K562 (cell line): ENCODE data around the gene LRRC4C. TPM values are rescaled to one million over a fixed set of nuclear protein-coding genes. Genes with fewer than 3 reads are reported as not detected.

Source experiments
- ATAC-seq: fragments of 200-7000 bp; cut with Tn5 transposase; 3 replicates; pipeline ENCODE4 v1.9.1; 2020; ENCODE audit warnings: moderate library complexity
- BruUV-seq: library from RNA; stranded (reverse); fragments of 400-500 nt; replicated peaks from 2 replicates; lab custom pipeline; 2021; lab: Mats Ljungman, UMichigan
- CTCF ChIA-PET: fragments of 300-600 bp; formaldehyde crosslinking; extraction: SDS; loops from one replicate; lab custom pipeline; 2021; ENCODE audit warnings: low intra/inter-chr PET ratio; lab: Yijun Ruan, JAX
- POLR2A ChIA-PET: fragments of 300-600, 350-650 bp; sonication (Branson Sonifier 250); formaldehyde crosslinking; extraction: SDS; loops from one replicate; lab custom pipeline; 2021; ENCODE audit warnings: antibody characterized with exemption, inconsistent platforms; lab: Yijun Ruan, JAX
- DNase-seq, 4 experiments: peaks; one replicate each; pipeline versions ENCODE4 v3.0.0 to v3.0.0-alpha.2; 2011 to 2018; ENCODE audit warnings: low spot score in 3 of 4, mixed read lengths in 3 of 4; ENCODE audit errors: extremely low read depth in 1 of 4
- FAIRE-seq: peaks from 2 replicates; lab custom pipeline; 2011; peaks lifted over from hg19 to GRCh38; lab: Jason Lieb, UNC
- H2AFZ ChIP-seq: 2 replicates; pipeline ENCODE4 v1.6.0; 2011; ENCODE audit warnings: low read depth, low read length, control low read depth, inconsistent platforms
- H3K27ac ChIP-seq: fragments of 200-600 bp; 3 replicates; pipeline ENCODE4 v1.8.0; 2011; ENCODE audit warnings: low read depth, mild to moderate bottlenecking, control low read depth, inconsistent platforms, low read length, moderate library complexity, mixed read lengths; ENCODE audit errors: extremely low read depth
- H3K27me3 ChIP-seq, 2 experiments: fragments of 300-600 bp in 1 of 2; 2 replicates in 1 of 2; 3 replicates in 1 of 2; pipeline versions ENCODE4 v1.6.0 to v1.8.0; 2011; ENCODE audit warnings: inconsistent platforms in 2 of 2, low read length in 2 of 2, mild to moderate bottlenecking in 1 of 2, mixed read lengths in 1 of 2, moderate library complexity in 1 of 2; ENCODE audit not compliant: control insufficient read depth in 2 of 2, insufficient read depth in 2 of 2
- H3K36me3 ChIP-seq: fragments of 300-600 bp; 3 replicates; pipeline ENCODE4 v1.8.0; 2011; ENCODE audit warnings: mild to moderate bottlenecking, low read length, inconsistent platforms; ENCODE audit not compliant: control insufficient read depth, insufficient read depth
- H3K4me1 ChIP-seq, 2 experiments: fragments of 200-600 bp in 1 of 2; replicated peaks in 1 of 2; 2 replicates in 1 of 2; 3 replicates in 1 of 2; pipeline versions ENCODE4 v1.5.1 to v1.8.0; 2011; ENCODE audit warnings: inconsistent platforms in 2 of 2, low read length in 2 of 2, mild to moderate bottlenecking in 1 of 2, mixed read lengths in 1 of 2, moderate library complexity in 1 of 2; ENCODE audit not compliant: control insufficient read depth in 2 of 2, insufficient read depth in 2 of 2
- H3K4me2 ChIP-seq: 2 replicates; pipeline ENCODE4 v1.6.1; 2011; ENCODE audit warnings: low read length, control low read depth, inconsistent platforms, mixed read lengths; ENCODE audit not compliant: insufficient read depth
- H3K4me3 ChIP-seq: fragments of 200-600 bp; sonication (generic), shearing (Covaris generic); 2 replicates; pipeline ENCODE4 v1.5.1; 2016; ENCODE audit warnings: control low read depth, inconsistent platforms
- H3K79me2 ChIP-seq: fragments of 200-600 bp; 3 replicates; pipeline ENCODE4 v1.8.0; 2011; ENCODE audit warnings: low read length, inconsistent platforms; ENCODE audit not compliant: control insufficient read depth, insufficient read depth
- H3K9ac ChIP-seq, 2 experiments: 2 replicates each; pipeline versions ENCODE4 v1.6.0 to v1.6.1; 2011; ENCODE audit warnings: low read depth in 2 of 2, low read length in 2 of 2, control low read depth in 1 of 2, inconsistent platforms in 1 of 2, mild to moderate bottlenecking in 1 of 2, mixed read lengths in 1 of 2; ENCODE audit not compliant: insufficient read depth in 1 of 2
- H3K9me1 ChIP-seq: one replicate; pipeline ENCODE4 v1.6.0; 2011; ENCODE audit warnings: inconsistent platforms, mild to moderate bottlenecking, low read length, moderate library complexity; ENCODE audit not compliant: control insufficient read depth, insufficient read depth
- H3K9me3 ChIP-seq: replicated peaks from 2 replicates; pipeline ENCODE4 v1.5.1; 2011; ENCODE audit warnings: low read depth, low read length, inconsistent platforms; ENCODE audit not compliant: control insufficient read depth, insufficient read depth
- H4K20me1 ChIP-seq: replicated peaks from 2 replicates; pipeline ENCODE4 v1.6.1; 2011; ENCODE audit warnings: low read length, inconsistent platforms, mixed read lengths; ENCODE audit not compliant: control insufficient read depth, insufficient read depth
- HDAC2 ChIP-seq: fragments of 450-650 bp; IDR thresholded peaks from 2 replicates; pipeline ENCODE4 v1.6.1; 2016; ENCODE audit warnings: mild to moderate bottlenecking
- MCM2 ChIP-seq: fragments of 450-650 bp; IDR thresholded peaks from 2 replicates; pipeline ENCODE4 v1.6.1; 2017; ENCODE audit warnings: low read depth, mild to moderate bottlenecking
- POLR2AphosphoS5 ChIP-seq: IDR thresholded peaks from 2 replicates; pipeline ENCODE4 v1.6.1; 2011; ENCODE audit warnings: mild to moderate bottlenecking, low read depth, low read length, moderate library complexity; ENCODE audit not compliant: control insufficient read depth, insufficient read depth
- SREBF1 ChIP-seq: fragments of 150-350 bp; IDR thresholded peaks from 2 replicates; pipeline ENCODE4 v1.6.1; 2014; ENCODE audit warnings: antibody characterized with exemption, low read depth, low read length, borderline replicate concordance
- STAT5B ChIP-seq: fragments of 250-450 bp; sonication (Bioruptor Pico); IDR thresholded peaks from 2 replicates; pipeline ENCODE4 v1.8.0; 2021; ENCODE audit warnings: mild to moderate bottlenecking, inconsistent platforms
- ZNF133 ChIP-seq: fragments of 250-450 bp; sonication (Bioruptor Pico); IDR thresholded peaks from 2 replicates; pipeline ENCODE4 v1.4.0; 2020; ENCODE audit warnings: mild to moderate bottlenecking
- ZNF311 ChIP-seq: fragments of 250-450 bp; sonication (Bioruptor Pico); IDR thresholded peaks from 2 replicates; pipeline ENCODE4 v1.4.0; 2020; ENCODE audit warnings: mild to moderate bottlenecking, moderate library complexity
- WGBS: fragments of 100-300 bp; shearing (Covaris generic); methylation state at CpG from one replicate; pipeline ENCODE4 v1.1.6; 2016; ENCODE audit warnings: low coverage, mixed read lengths; ENCODE audit not compliant: insufficient coverage; ENCODE audit errors: missing lambda C conversion rate; 5-methylcytosine and 5-hydroxymethylcytosine counted together
- in situ Hi-C: fragments of 300-500 bp; cut with MboI; formaldehyde crosslinking; loops from 4 replicates; pipeline ENCODE4 v1.15.0; 2018; ENCODE audit warnings: inconsistent platforms, mixed read lengths
- intact Hi-C: fragments of 100-400 bp; cut with micrococcal nuclease; formaldehyde crosslinking; loops from 2 replicates; pipeline ENCODE4 v1.14.2; 2022
- polyA plus RNA-seq, 8 experiments: library from polyadenylated mRNA; depleted of rRNA in 4 of 8; stranded (reverse) in 5 of 8; unstranded in 3 of 8; fragments of >200 nt; fragmentation: Nextera tagmentation in 2 of 8; fragmentation: Illumina TruSeq in 1 of 8; extraction: Ambion mirVana in 2 of 8; extraction: Trizol in 1 of 8; gene quantifications; 2 replicates each; pipeline versions ENCODE4 v1.2.1 to v1.2.3, GENCODE V29; 2011 to 2014; ENCODE audit warnings: inconsistent platforms in 1 of 8, missing spikeins in 1 of 8
- total RNA-seq, 7 experiments: library from RNA; depleted of rRNA in 6 of 7; stranded (reverse); fragments of >200 nt in 6 of 7; fragmentation: Illumina TruSeq in 2 of 7; extraction: Trizol in 2 of 7; gene quantifications; 2 replicates each; pipeline versions ENCODE4 v1.2.1 to v1.2.3, GENCODE V29; 2011 to 2021; ENCODE audit warnings: low replicate concordance in 1 of 7
- TF ChIP-seq, protein P1 (sequence below): fragments of 450-650 bp; formaldehyde crosslinking; IDR thresholded peaks from 2 replicates; pipeline ENCODE4 v1.4.0; 2020; ENCODE audit warnings: mild to moderate bottlenecking, moderate library complexity
- TF ChIP-seq, protein P2 (sequence below): sonication (generic); IDR thresholded peaks from 2 replicates; pipeline ENCODE4 v1.6.1; 2016

LRRC4C gene
- total and polyA plus RNA-seq, 9 of the 15 experiments (the other 6 are each of a cell fraction or from before 2014, with no cell fraction given): not detected

DNA sequence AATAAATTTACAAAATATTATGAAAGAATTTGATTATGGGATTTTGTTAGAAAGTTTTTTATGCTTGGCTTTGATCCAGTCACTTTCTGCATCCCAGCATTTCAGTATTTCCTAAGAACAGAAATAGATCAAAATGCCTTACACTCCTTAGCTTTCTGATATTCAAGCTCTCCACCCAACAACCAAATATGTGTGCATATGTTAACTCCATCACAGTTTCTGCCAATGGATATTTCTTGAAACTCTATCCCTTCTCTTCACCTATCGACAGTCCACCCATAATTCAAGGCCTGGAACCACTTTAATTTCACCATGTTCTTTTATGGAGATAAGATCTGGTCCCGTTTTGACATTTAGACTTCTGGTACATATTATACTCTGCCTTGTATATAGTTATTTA is 565.0 kb downstream of the LRRC4C start:
- no peaks in the 10 kb centered on the region for H3K36me3 ChIP-seq
- POLR2A ChIA-PET: no interaction called here
- H4K20me1 ChIP-seq: no peaks in the 10 kb centered on the region
- H3K27ac ChIP-seq: no peak overlapping the region
- ATAC-seq (no peak), DNase-seq (no peak), FAIRE-seq (no peak)
- H2AFZ ChIP-seq: no peak overlapping the region
- no peak overlapping the region for H3K9ac ChIP-seq
- H3K4me1 ChIP-seq: no peaks in the 10 kb centered on the region
- no peak overlapping the region for H3K4me3 ChIP-seq
- H3K9me3 ChIP-seq: no peaks in the 10 kb centered on the region
- no peak for TF ChIP-seq ZNF133 (CRISPR knock-in tag)
- TF ChIP-seq SREBF1: no peak
- TF ChIP-seq HDAC2: no peak
- no peak for TF ChIP-seq POLR2AphosphoS5
- no peak for TF ChIP-seq ZNF311 (CRISPR knock-in tag)
- TF ChIP-seq, protein P1, sequence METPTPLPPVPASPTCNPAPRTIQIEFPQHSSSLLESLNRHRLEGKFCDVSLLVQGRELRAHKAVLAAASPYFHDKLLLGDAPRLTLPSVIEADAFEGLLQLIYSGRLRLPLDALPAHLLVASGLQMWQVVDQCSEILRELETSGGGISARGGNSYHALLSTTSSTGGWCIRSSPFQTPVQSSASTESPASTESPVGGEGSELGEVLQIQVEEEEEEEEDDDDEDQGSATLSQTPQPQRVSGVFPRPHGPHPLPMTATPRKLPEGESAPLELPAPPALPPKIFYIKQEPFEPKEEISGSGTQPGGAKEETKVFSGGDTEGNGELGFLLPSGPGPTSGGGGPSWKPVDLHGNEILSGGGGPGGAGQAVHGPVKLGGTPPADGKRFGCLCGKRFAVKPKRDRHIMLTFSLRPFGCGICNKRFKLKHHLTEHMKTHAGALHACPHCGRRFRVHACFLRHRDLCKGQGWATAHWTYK (CRISPR knock-in tag): no peak
- TF ChIP-seq, protein P2, sequence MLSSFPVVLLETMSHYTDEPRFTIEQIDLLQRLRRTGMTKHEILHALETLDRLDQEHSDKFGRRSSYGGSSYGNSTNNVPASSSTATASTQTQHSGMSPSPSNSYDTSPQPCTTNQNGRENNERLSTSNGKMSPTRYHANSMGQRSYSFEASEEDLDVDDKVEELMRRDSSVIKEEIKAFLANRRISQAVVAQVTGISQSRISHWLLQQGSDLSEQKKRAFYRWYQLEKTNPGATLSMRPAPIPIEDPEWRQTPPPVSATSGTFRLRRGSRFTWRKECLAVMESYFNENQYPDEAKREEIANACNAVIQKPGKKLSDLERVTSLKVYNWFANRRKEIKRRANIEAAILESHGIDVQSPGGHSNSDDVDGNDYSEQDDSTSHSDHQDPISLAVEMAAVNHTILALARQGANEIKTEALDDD: no peak
- TF ChIP-seq MCM2: no peak
- TF ChIP-seq STAT5B (CRISPR knock-in tag): no peak
- no peaks in the 10 kb centered on the region for H3K9me1 ChIP-seq
- WGBS: 3% methylated on average over 2 of the region's 2 CpGs
- H3K27me3 ChIP-seq: no peaks in the 10 kb centered on the region
- H3K79me2 ChIP-seq: no peaks in the 10 kb centered on the region
- CTCF ChIA-PET: no interaction called here
- intact Hi-C loops (no loop called here), in situ Hi-C loops (no loop called here)
- H3K4me2 ChIP-seq: no peak overlapping the region
- BruUV-seq: no TSS peak
